SK-N-SH treated with all-trans-retinoic acid at 6 μM for 48 hours (cell line): ENCODE data around the gene ECI1.

Experiments
- ARNTL ChIP-seq: fragments of 450-650 bp; formaldehyde crosslinking; IDR thresholded peaks from 2 replicates; pipeline ENCODE4 v1.5.0; 2020; ENCODE audit warnings: low read depth, mild to moderate bottlenecking, moderate library complexity, borderline replicate concordance
- BACH2 ChIP-seq: fragments of 250-450 bp; sonication (Bioruptor Pico); IDR thresholded peaks from 2 replicates; pipeline ENCODE4 v1.9.0; 2021; ENCODE audit warnings: mild to moderate bottlenecking, borderline replicate concordance
- CREB5 ChIP-seq: fragments of 250-450 bp; sonication (Bioruptor Pico); IDR thresholded peaks from 2 replicates; pipeline ENCODE4 v1.5.1; 2020; ENCODE audit warnings: low read depth, mild to moderate bottlenecking, moderate library complexity
- ESRRG ChIP-seq: fragments of 250-450 bp; sonication (Bioruptor Pico); IDR thresholded peaks from 2 replicates; pipeline ENCODE4 v1.6.1; 2021; ENCODE audit warnings: mild to moderate bottlenecking
- GLIS3 ChIP-seq: fragments of 250-450 bp; sonication (Bioruptor Pico); IDR thresholded peaks from 2 replicates; pipeline ENCODE4 v1.5.0; 2020; ENCODE audit warnings: mild to moderate bottlenecking, moderate library complexity
- OSR1 ChIP-seq: fragments of 250-450 bp; sonication (Bioruptor Pico); IDR thresholded peaks from 2 replicates; pipeline ENCODE4 v1.8.0; 2022; ENCODE audit warnings: moderate library complexity, mild to moderate bottlenecking, inconsistent platforms
- PATZ1 ChIP-seq: fragments of 250-450 bp; sonication (Bioruptor Pico); IDR thresholded peaks from 2 replicates; pipeline ENCODE4 v1.8.0; 2020; ENCODE audit warnings: mild to moderate bottlenecking, moderate library complexity, borderline replicate concordance
- PPARA ChIP-seq: fragments of 250-450 bp; sonication (Bioruptor Pico); IDR thresholded peaks from 2 replicates; pipeline ENCODE4 v1.5.0; 2020; ENCODE audit warnings: mild to moderate bottlenecking, borderline replicate concordance
- RARB ChIP-seq: fragments of 250-450 bp; sonication (Bioruptor Pico); IDR thresholded peaks from 2 replicates; pipeline ENCODE4 v1.8.0; 2021; ENCODE audit warnings: mild to moderate bottlenecking, moderate library complexity
- TCF4 ChIP-seq: fragments of 250-450 bp; sonication (Bioruptor Pico); IDR thresholded peaks from 2 replicates; pipeline ENCODE4 v1.8.0; 2021; ENCODE audit warnings: mild to moderate bottlenecking, moderate library complexity, borderline replicate concordance
- TOX ChIP-seq: fragments of 250-450 bp; sonication (Bioruptor Pico); IDR thresholded peaks from 2 replicates; pipeline ENCODE4 v1.8.0; 2021; ENCODE audit warnings: mild to moderate bottlenecking, moderate library complexity, borderline replicate concordance
- ZFP30 ChIP-seq: fragments of 450-650 bp; formaldehyde crosslinking; IDR thresholded peaks from 2 replicates; pipeline ENCODE4 v1.5.0; 2022; ENCODE audit warnings: mild to moderate bottlenecking, moderate library complexity

GRCh38 chr16:2295056-2295798, 43.8 kb upstream of the ECI1 start:
- no peak for TF ChIP-seq BACH2
- TF ChIP-seq RARB (CRISPR knock-in tag): no peak
- TF ChIP-seq OSR1 (CRISPR knock-in tag): no peak
- TF ChIP-seq TCF4 (CRISPR knock-in tag): no peak
- no peak for TF ChIP-seq TOX (CRISPR knock-in tag)
- no peak for TF ChIP-seq ARNTL (CRISPR knock-in tag)
- no peak for TF ChIP-seq PATZ1 (CRISPR knock-in tag)
- no peak for TF ChIP-seq ZFP30 (CRISPR knock-in tag)
- no peak for TF ChIP-seq ESRRG (CRISPR knock-in tag)
- no peak for TF ChIP-seq CREB5
- no peak for TF ChIP-seq PPARA
- no peak for TF ChIP-seq GLIS3 (CRISPR knock-in tag)
